Vagina (tissue), 2 donors: ENCODE data around the gene FH. TPM values are rescaled to one million over a fixed set of nuclear protein-coding genes. Genes with fewer than 3 reads are reported as not detected.

Source experiments
- DNase-seq, 2 donors: peaks; one replicate each; pipeline ENCODE4 v3.0.0-alpha.2; 2017; ENCODE audit errors: extremely low spot score in 2 of 2
- H3K27ac ChIP-seq: fragments of 200-600 bp; sonication (generic); one replicate; pipeline ENCODE4 v1.5.1; 2019
- H3K27me3 ChIP-seq: fragments of 200-600 bp; sonication (generic); one replicate; pipeline ENCODE4 v1.5.1; 2019
- H3K36me3 ChIP-seq, 2 donors: fragments of 200-600 bp; sonication (generic); one replicate each; pipeline ENCODE4 v1.5.1; 2017 to 2019
- H3K4me1 ChIP-seq: fragments of 200-600 bp; sonication (generic); one replicate; pipeline ENCODE4 v1.5.1; 2019
- H3K4me3 ChIP-seq, 2 donors: fragments of 200-600 bp; sonication (generic); 1 replicate in 1 of 2; 2 replicates in 1 of 2; pipeline ENCODE4 v1.5.1; 2016 to 2019
- H3K9me3 ChIP-seq: fragments of 200-600 bp; sonication (generic); one replicate; pipeline ENCODE4 v1.5.1; 2019
- POLR2A ChIP-seq, 2 donors: fragments of 450-650 bp; IDR thresholded peaks; one replicate each; pipeline ENCODE4 v1.6.1; 2017; ENCODE audit warnings: antibody characterized with exemption in 2 of 2, mild to moderate bottlenecking in 2 of 2, moderate library complexity in 2 of 2
- POLR2AphosphoS5 ChIP-seq, 2 donors: sonication (generic); formaldehyde crosslinking; IDR thresholded peaks; one replicate each; pipeline ENCODE4 v1.9.0; 2017; ENCODE audit warnings: antibody characterized with exemption in 2 of 2, mild to moderate bottlenecking in 2 of 2, low read depth in 1 of 2; ENCODE audit not compliant: insufficient read depth in 1 of 2
- intact Hi-C: fragments of 100-400 bp; cut with DNase I; formaldehyde crosslinking; loops from one replicate; pipeline ENCODE4 v1.15.1; 2023
- total RNA-seq: library from RNA; depleted of rRNA; stranded (reverse); fragments of >200 nt; gene quantifications from one replicate; pipeline ENCODE4 v1.2.3, GENCODE V29; 2016
- TF ChIP-seq, protein P1 (sequence below), 3 experiments: fragments of 450-650 bp in 2 of 3; fragments of 200-600 bp in 1 of 3; sonication (generic) in 1 of 3; IDR thresholded peaks; one replicate each; pipeline ENCODE4 v1.5.1; 2017 to 2019; ENCODE audit warnings: antibody characterized with exemption in 3 of 3, mild to moderate bottlenecking in 2 of 3, moderate library complexity in 2 of 3

Gene FH
- total RNA-seq, 1 donor from 2014 or later, result 33.6 TPM

DNA sequence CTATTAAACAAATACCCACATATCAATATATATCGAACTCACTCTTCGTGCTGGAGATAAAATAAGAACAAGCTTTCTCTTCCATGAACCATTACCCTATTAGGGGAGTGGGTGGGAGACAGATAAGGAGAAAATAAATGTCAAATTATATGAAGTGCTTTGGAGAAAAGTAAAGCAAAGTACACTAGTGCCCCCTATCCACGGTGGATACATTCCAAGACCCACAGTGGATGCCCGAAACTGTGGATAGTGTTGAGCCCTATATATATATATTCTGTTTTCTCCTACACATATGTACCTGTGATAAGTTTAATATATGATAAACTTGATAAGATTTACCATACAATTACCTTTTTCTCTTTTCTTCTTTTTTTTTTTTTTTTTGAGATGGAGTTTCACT lies 54.6 kb downstream of the FH start:
- H3K9me3 ChIP-seq, result no peaks in the 10 kb centered on the region
- H3K36me3 ChIP-seq, result no peaks in the 10 kb centered on the region
- H3K27ac ChIP-seq, result no peak overlapping the region
- DNase-seq, result no peak
- intact Hi-C loops, result no loop called here
- TF ChIP-seq POLR2A (IDR thresholded peaks at IDR 0.05) (no peak), POLR2AphosphoS5 (IDR thresholded peaks at IDR 0.05; ENCODE audit: insufficient read depth in 1 of 2, low read depth in 1 of 2) (no peak)
- TF ChIP-seq, protein P1, sequence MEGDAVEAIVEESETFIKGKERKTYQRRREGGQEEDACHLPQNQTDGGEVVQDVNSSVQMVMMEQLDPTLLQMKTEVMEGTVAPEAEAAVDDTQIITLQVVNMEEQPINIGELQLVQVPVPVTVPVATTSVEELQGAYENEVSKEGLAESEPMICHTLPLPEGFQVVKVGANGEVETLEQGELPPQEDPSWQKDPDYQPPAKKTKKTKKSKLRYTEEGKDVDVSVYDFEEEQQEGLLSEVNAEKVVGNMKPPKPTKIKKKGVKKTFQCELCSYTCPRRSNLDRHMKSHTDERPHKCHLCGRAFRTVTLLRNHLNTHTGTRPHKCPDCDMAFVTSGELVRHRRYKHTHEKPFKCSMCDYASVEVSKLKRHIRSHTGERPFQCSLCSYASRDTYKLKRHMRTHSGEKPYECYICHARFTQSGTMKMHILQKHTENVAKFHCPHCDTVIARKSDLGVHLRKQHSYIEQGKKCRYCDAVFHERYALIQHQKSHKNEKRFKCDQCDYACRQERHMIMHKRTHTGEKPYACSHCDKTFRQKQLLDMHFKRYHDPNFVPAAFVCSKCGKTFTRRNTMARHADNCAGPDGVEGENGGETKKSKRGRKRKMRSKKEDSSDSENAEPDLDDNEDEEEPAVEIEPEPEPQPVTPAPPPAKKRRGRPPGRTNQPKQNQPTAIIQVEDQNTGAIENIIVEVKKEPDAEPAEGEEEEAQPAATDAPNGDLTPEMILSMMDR (IDR thresholded peaks at IDR 0.05), result no peak
- H3K27me3 ChIP-seq, result no peaks in the 10 kb centered on the region
- no peak overlapping the region for H3K4me3 ChIP-seq
- H3K4me1 ChIP-seq, result no peaks in the 10 kb centered on the region

GRCh38 chr1:241462391-241462790 lies 57.2 kb downstream of the FH start:
- TF ChIP-seq POLR2A (IDR thresholded peaks at IDR 0.05) (no peak), POLR2AphosphoS5 (IDR thresholded peaks at IDR 0.05; ENCODE audit: insufficient read depth in 1 of 2, low read depth in 1 of 2) (no peak)
- TF ChIP-seq, protein P1 (IDR thresholded peaks at IDR 0.05), result no peak
- Histone ChIP-seq H3K9me3 (no peaks in the 10 kb centered on the region), H3K27ac (no peak overlapping the region), H3K36me3 (no peaks in the 10 kb centered on the region), H3K27me3 (no peaks in the 10 kb centered on the region), H3K4me1 (no peaks in the 10 kb centered on the region), H3K4me3 (no peak overlapping the region)
- intact Hi-C loops, result no loop called here
- DNase-seq, result no peak

- intact Hi-C loops, result no loop called here
- H3K4me3 ChIP-seq, result no peak overlapping the region
- H3K4me1 ChIP-seq, result no peaks in the 10 kb centered on the region
- TF ChIP-seq, protein P1 (IDR thresholded peaks at IDR 0.05), result no peak
- TF ChIP-seq POLR2AphosphoS5 (IDR thresholded peaks at IDR 0.05; ENCODE audit: insufficient read depth in 1 of 2, low read depth in 1 of 2) (no peak), POLR2A (IDR thresholded peaks at IDR 0.05) (no peak)
- no peak overlapping the region for H3K27ac ChIP-seq
- no peaks in the 10 kb centered on the region for H3K36me3 ChIP-seq
- no peak for DNase-seq
- H3K9me3 ChIP-seq, result no peaks in the 10 kb centered on the region
- H3K27me3 ChIP-seq, result no peaks in the 10 kb centered on the region
Observed at GRCh38 chr1:241460098-241460873, 59.3 kb downstream of the FH start.

- TF ChIP-seq, protein P1 (IDR thresholded peaks at IDR 0.05), result no peak
- TF ChIP-seq POLR2AphosphoS5 (IDR thresholded peaks at IDR 0.05; ENCODE audit: insufficient read depth in 1 of 2, low read depth in 1 of 2), result no peak
- no peak for TF ChIP-seq POLR2A (IDR thresholded peaks at IDR 0.05)
- no peaks in the 10 kb centered on the region for H3K4me1 ChIP-seq
- no peaks in the 10 kb centered on the region for H3K36me3 ChIP-seq
- intact Hi-C loops, result no loop called here
- no peaks in the 10 kb centered on the region for H3K27me3 ChIP-seq
- no peak for DNase-seq
- H3K9me3 ChIP-seq, result no peaks in the 10 kb centered on the region
- H3K4me3 ChIP-seq, result no peak overlapping the region
- H3K27ac ChIP-seq, result no peak overlapping the region
Observed at GRCh38 chr1:241459186-241459802, 60.3 kb downstream of the FH start.

DNA sequence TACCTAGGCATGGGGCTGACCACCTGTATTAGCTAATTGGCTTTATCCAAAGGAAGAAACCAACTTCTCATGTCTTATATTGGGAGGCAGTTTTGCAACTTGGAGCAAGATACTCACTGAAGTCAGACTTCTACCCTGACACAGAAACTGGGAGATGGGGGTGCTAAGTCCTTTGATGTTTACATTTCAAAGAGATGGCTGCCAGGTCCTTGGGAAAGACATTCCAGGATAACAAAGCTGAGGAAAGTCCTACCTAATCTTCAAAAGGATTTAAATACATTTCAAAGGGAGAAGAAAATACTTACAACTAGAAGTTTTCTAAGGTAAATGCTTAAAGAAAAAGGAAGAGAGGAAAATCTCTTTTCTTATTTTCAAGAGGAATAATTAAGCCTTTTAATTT lies 62.1 kb downstream of the FH start:
- DNase-seq, result no peak
- no peaks in the 10 kb centered on the region for H3K36me3 ChIP-seq
- no peaks in the 10 kb centered on the region for H3K27me3 ChIP-seq
- H3K9me3 ChIP-seq, result no peaks in the 10 kb centered on the region
- H3K4me1 ChIP-seq, result no peaks in the 10 kb centered on the region
- intact Hi-C loops, result no loop called here
- no peak overlapping the region for H3K27ac ChIP-seq
- H3K4me3 ChIP-seq, result no peak overlapping the region
- TF ChIP-seq, protein P1 (IDR thresholded peaks at IDR 0.05), result no peak
- TF ChIP-seq POLR2AphosphoS5 (IDR thresholded peaks at IDR 0.05; ENCODE audit: insufficient read depth in 1 of 2, low read depth in 1 of 2), result no peak
- no peak for TF ChIP-seq POLR2A (IDR thresholded peaks at IDR 0.05)
